Activated T-helper 2 cell treated with anti-CD3 and anti-CD28 coated beads, Interferon-gamma antibody, Interleukin-2, Interleukin-4, amounts not matched to agents 10 μg/mL and 5 μg/mL and 100 μg/mL, durations not matched to agents 14 hours and 24 hours and 36 hours (primary cell): ENCODE data around the gene ARHGEF38. TPM values are rescaled to one million over a fixed set of nuclear protein-coding genes. Genes with fewer than 3 reads are reported as not detected.
A peak's percentile ranks its signal among the peaks of the same experiment; 100 is the strongest.

ENCODE experiments used
- DNase-seq: peaks from one replicate; pipeline ENCODE4 v3.0.0; 2021; ENCODE audit warnings: low spot score
- H3K27ac Mint-ChIP-seq: one replicate; pipeline ENCODE4 v1.8.0; 2021; ENCODE audit warnings: mixed read lengths
- H3K27me3 Mint-ChIP-seq: one replicate; pipeline ENCODE4 v1.8.0; 2021; ENCODE audit warnings: low read depth, mixed read lengths
- H3K36me3 Mint-ChIP-seq: one replicate; pipeline ENCODE4 v1.8.0; 2021; ENCODE audit warnings: low read depth, mixed read lengths
- H3K4me1 Mint-ChIP-seq: one replicate; pipeline ENCODE4 v1.8.0; 2021; ENCODE audit warnings: low read depth, mixed read lengths
- H3K4me3 Mint-ChIP-seq: one replicate; pipeline ENCODE4 v1.8.0; 2021; ENCODE audit warnings: low read depth, mild to moderate bottlenecking, moderate library complexity, mixed read lengths
- H3K9me3 Mint-ChIP-seq: one replicate; pipeline ENCODE4 v1.8.0; 2021; ENCODE audit warnings: mixed read lengths
- intact Hi-C: fragments of 100-400 bp; cut with micrococcal nuclease; formaldehyde crosslinking; loops from one replicate; pipeline ENCODE4 v1.15.1; 2023
- total RNA-seq: library from RNA; stranded (reverse); gene quantifications from 2 replicates; pipeline ENCODE4 v1.2.3, GENCODE V29; 2022

ARHGEF38 gene
- total RNA-seq, 1 donor from 2014 or later, result not detected

- no peaks in the 10 kb centered on the region for H3K4me1 Mint-ChIP-seq
- no peak for DNase-seq
- H3K36me3 Mint-ChIP-seq, result no peaks in the 10 kb centered on the region
- intact Hi-C loops, result no loop called here
- H3K9me3 Mint-ChIP-seq, result no peaks in the 10 kb centered on the region
- no peak overlapping the region for H3K27ac Mint-ChIP-seq
- no peak overlapping the region for H3K4me3 Mint-ChIP-seq
- H3K27me3 Mint-ChIP-seq, result no peaks in the 10 kb centered on the region
Measured at GRCh38 chr4:105569866-105570236, 17.4 kb downstream of the ARHGEF38 start.

- no peaks in the 10 kb centered on the region for H3K4me1 Mint-ChIP-seq
- H3K9me3 Mint-ChIP-seq, result no peaks in the 10 kb centered on the region
- DNase-seq, result no peak
- H3K36me3 Mint-ChIP-seq, result no peaks in the 10 kb centered on the region
- intact Hi-C loops, result no loop called here
- no peaks in the 10 kb centered on the region for H3K27me3 Mint-ChIP-seq
- H3K27ac Mint-ChIP-seq, result no peak overlapping the region
- H3K4me3 Mint-ChIP-seq, result no peak overlapping the region
Measured at GRCh38 chr4:105572296-105572695, 19.9 kb downstream of the ARHGEF38 start.

GRCh38 chr4:105586638-105587328 lies 34.4 kb downstream of the ARHGEF38 start:
- Mint-ChIP-seq H3K36me3 (no peaks in the 10 kb centered on the region), H3K4me3 (no peak overlapping the region), H3K9me3 (no peaks in the 10 kb centered on the region), H3K27me3 (peaks cover 6% of the 10 kb centered on the region), H3K27ac (no peak overlapping the region), H3K4me1 (peaks cover 3% of the 10 kb centered on the region)
- intact Hi-C loops, result no loop called here
- no peak for DNase-seq

GRCh38 chr4:105587841-105588240 lies 35.4 kb downstream of the ARHGEF38 start:
- no peak overlapping the region for H3K4me3 Mint-ChIP-seq
- no peaks in the 10 kb centered on the region for H3K9me3 Mint-ChIP-seq
- peaks cover 3% of the 10 kb centered on the region for H3K4me1 Mint-ChIP-seq
- no peak for DNase-seq
- no peaks in the 10 kb centered on the region for H3K36me3 Mint-ChIP-seq
- no peak overlapping the region for H3K27ac Mint-ChIP-seq
- peaks cover 11% of the 10 kb centered on the region for H3K27me3 Mint-ChIP-seq
- intact Hi-C loops, result no loop called here

- no peak for DNase-seq
- Mint-ChIP-seq H3K4me3 (no peak overlapping the region), H3K9me3 (no peaks in the 10 kb centered on the region), H3K27ac (no peak overlapping the region), H3K27me3 (peaks cover 11% of the 10 kb centered on the region), H3K36me3 (no peaks in the 10 kb centered on the region), H3K4me1 (peaks cover 3% of the 10 kb centered on the region)
- intact Hi-C loops, result no loop called here
Measured at GRCh38 chr4:105588252-105588651, 35.8 kb downstream of the ARHGEF38 start.

GRCh38 chr4:105591573-105591972 lies 39.2 kb downstream of the ARHGEF38 start:
- DNase-seq, result no peak
- H3K9me3 Mint-ChIP-seq, result no peaks in the 10 kb centered on the region
- no peak overlapping the region for H3K27ac Mint-ChIP-seq
- peaks cover 14% of the 10 kb centered on the region for H3K27me3 Mint-ChIP-seq
- H3K4me1 Mint-ChIP-seq, result peaks cover 12% of the 10 kb centered on the region
- no peaks in the 10 kb centered on the region for H3K36me3 Mint-ChIP-seq
- H3K4me3 Mint-ChIP-seq, result no peak overlapping the region
- intact Hi-C loops, result no loop called here

- H3K36me3 Mint-ChIP-seq, result no peaks in the 10 kb centered on the region
- H3K27ac Mint-ChIP-seq, result peak overlapping the region; percentile 40
- H3K27me3 Mint-ChIP-seq, result peaks cover 14% of the 10 kb centered on the region
- intact Hi-C loops, result loop anchor here (2.0 kb wide), 1 partner anchor 536 kb away; no protein-coding TSS in a partner anchor
- no peak for DNase-seq
- H3K9me3 Mint-ChIP-seq, result no peaks in the 10 kb centered on the region
- H3K4me3 Mint-ChIP-seq, result no peak overlapping the region
- H3K4me1 Mint-ChIP-seq, result peaks cover 8% of the 10 kb centered on the region
Measured at GRCh38 chr4:105594099-105595010, 41.9 kb downstream of the ARHGEF38 start.

GRCh38 chr4:105596684-105597083 lies 44.3 kb downstream of the ARHGEF38 start:
- Mint-ChIP-seq H3K4me3 (no peak overlapping the region), H3K36me3 (no peaks in the 10 kb centered on the region), H3K4me1 (peaks cover 8% of the 10 kb centered on the region), H3K27ac (no peak overlapping the region), H3K27me3 (peaks cover 14% of the 10 kb centered on the region), H3K9me3 (no peaks in the 10 kb centered on the region)
- DNase-seq, result no peak
- intact Hi-C loops, result no loop called here

GRCh38 chr4:105598052-105598451 lies 45.6 kb downstream of the ARHGEF38 start:
- peaks cover 8% of the 10 kb centered on the region for H3K4me1 Mint-ChIP-seq
- H3K27ac Mint-ChIP-seq, result no peak overlapping the region
- H3K9me3 Mint-ChIP-seq, result no peaks in the 10 kb centered on the region
- intact Hi-C loops, result no loop called here
- H3K27me3 Mint-ChIP-seq, result peaks cover 8% of the 10 kb centered on the region
- no peak for DNase-seq
- no peak overlapping the region for H3K4me3 Mint-ChIP-seq
- H3K36me3 Mint-ChIP-seq, result no peaks in the 10 kb centered on the region

GRCh38 chr4:105598787-105599186 lies 46.4 kb downstream of the ARHGEF38 start:
- H3K36me3 Mint-ChIP-seq, result no peaks in the 10 kb centered on the region
- no peak overlapping the region for H3K4me3 Mint-ChIP-seq
- no peak for DNase-seq
- H3K27me3 Mint-ChIP-seq, result peaks cover 8% of the 10 kb centered on the region
- intact Hi-C loops, result no loop called here
- H3K27ac Mint-ChIP-seq, result no peak overlapping the region
- peaks cover 8% of the 10 kb centered on the region for H3K4me1 Mint-ChIP-seq
- no peaks in the 10 kb centered on the region for H3K9me3 Mint-ChIP-seq

- no peak overlapping the region for H3K4me3 Mint-ChIP-seq
- no peaks in the 10 kb centered on the region for H3K9me3 Mint-ChIP-seq
- H3K4me1 Mint-ChIP-seq, result peaks cover 3% of the 10 kb centered on the region
- H3K27ac Mint-ChIP-seq, result no peak overlapping the region
- no peak for DNase-seq
- no peaks in the 10 kb centered on the region for H3K36me3 Mint-ChIP-seq
- intact Hi-C loops, result no loop called here
- peaks cover 8% of the 10 kb centered on the region for H3K27me3 Mint-ChIP-seq
Measured at GRCh38 chr4:105599482-105599881, 47.1 kb downstream of the ARHGEF38 start.

- H3K4me1 Mint-ChIP-seq, result no peaks in the 10 kb centered on the region
- H3K27ac Mint-ChIP-seq, result no peak overlapping the region
- no peaks in the 10 kb centered on the region for H3K9me3 Mint-ChIP-seq
- intact Hi-C loops, result no loop called here
- H3K27me3 Mint-ChIP-seq, result peaks cover 6% of the 10 kb centered on the region
- no peaks in the 10 kb centered on the region for H3K36me3 Mint-ChIP-seq
- H3K4me3 Mint-ChIP-seq, result no peak overlapping the region
- DNase-seq, result no peak
Measured at GRCh38 chr4:105599932-105600655, 47.7 kb downstream of the ARHGEF38 start.

- Mint-ChIP-seq H3K36me3 (no peaks in the 10 kb centered on the region), H3K9me3 (no peaks in the 10 kb centered on the region), H3K4me3 (no peak overlapping the region), H3K4me1 (no peaks in the 10 kb centered on the region), H3K27me3 (peaks cover 6% of the 10 kb centered on the region), H3K27ac (no peak overlapping the region)
- no peak for DNase-seq
- intact Hi-C loops, result no loop called here
Measured at GRCh38 chr4:105600951-105601350, 48.5 kb downstream of the ARHGEF38 start.
